Thyroid gland (tissue), 4 donors: ENCODE data around the gene RPL18A.

Source experiments
- POLR2A ChIP-seq, 2 donors: fragments of 450-650 bp; IDR thresholded peaks; one replicate each; pipeline ENCODE4 v1.6.1; 2017; ENCODE audit warnings: antibody characterized with exemption in 2 of 2, mild to moderate bottlenecking in 2 of 2, moderate library complexity in 1 of 2
- TF ChIP-seq, protein P1 (sequence below), 6 experiments: fragments of 200-600 bp in 3 of 6; fragments of 450-650 bp in 3 of 6; sonication (generic) in 3 of 6; IDR thresholded peaks; one replicate each; pipeline ENCODE4 v1.5.1; 2016 to 2019; ENCODE audit warnings: antibody characterized with exemption in 6 of 6, mild to moderate bottlenecking in 2 of 6, inconsistent platforms in 1 of 6, moderate library complexity in 1 of 6

DNA sequence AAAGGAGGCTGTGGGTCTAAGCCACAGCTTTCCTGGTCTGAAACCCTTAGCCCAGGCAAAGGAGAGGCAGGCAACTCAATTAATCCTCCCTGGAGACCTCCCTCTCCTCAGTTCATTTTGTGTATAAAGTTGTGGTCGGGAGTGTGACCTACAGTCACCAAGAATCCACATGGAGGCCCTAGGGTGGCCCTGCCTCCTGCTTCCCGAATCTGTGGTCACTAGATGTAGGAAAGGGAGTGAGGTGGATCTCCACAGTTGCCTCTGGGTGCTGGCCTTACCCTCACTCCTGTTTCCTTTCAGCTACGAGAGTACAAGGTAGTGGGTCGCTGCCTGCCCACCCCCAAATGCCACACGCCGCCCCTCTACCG is 1.3 kb downstream of the RPL18A start:
- TF ChIP-seq, protein P1, sequence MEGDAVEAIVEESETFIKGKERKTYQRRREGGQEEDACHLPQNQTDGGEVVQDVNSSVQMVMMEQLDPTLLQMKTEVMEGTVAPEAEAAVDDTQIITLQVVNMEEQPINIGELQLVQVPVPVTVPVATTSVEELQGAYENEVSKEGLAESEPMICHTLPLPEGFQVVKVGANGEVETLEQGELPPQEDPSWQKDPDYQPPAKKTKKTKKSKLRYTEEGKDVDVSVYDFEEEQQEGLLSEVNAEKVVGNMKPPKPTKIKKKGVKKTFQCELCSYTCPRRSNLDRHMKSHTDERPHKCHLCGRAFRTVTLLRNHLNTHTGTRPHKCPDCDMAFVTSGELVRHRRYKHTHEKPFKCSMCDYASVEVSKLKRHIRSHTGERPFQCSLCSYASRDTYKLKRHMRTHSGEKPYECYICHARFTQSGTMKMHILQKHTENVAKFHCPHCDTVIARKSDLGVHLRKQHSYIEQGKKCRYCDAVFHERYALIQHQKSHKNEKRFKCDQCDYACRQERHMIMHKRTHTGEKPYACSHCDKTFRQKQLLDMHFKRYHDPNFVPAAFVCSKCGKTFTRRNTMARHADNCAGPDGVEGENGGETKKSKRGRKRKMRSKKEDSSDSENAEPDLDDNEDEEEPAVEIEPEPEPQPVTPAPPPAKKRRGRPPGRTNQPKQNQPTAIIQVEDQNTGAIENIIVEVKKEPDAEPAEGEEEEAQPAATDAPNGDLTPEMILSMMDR (IDR thresholded peaks at IDR 0.05), result no peak
- TF ChIP-seq POLR2A (IDR thresholded peaks at IDR 0.05), result no peak
